ENCODE measurements around the gene SERPINA1. TPM values are rescaled to one million over a fixed set of nuclear protein-coding genes. Genes with fewer than 3 reads are reported as not detected.
"Not testable (repeated sequence)": the region's sequence is repeated elsewhere in the genome, so short reads cannot be mapped to it uniquely, and the experiment has no call there.

Gene SERPINA1
- total RNA-seq, 1 donor from 2014 or later = 1,017 TPM

- Histone ChIP-seq H3K9me3 (no peaks in the 10 kb centered on the region), H3K27ac (no peak overlapping the region), H3K4me3 (no peak overlapping the region), H3K4me1 (no peaks in the 10 kb centered on the region), H3K27me3 (no peaks in the 10 kb centered on the region), H3K36me3 (no peaks in the 10 kb centered on the region)
- TF ChIP-seq CTCF (IDR thresholded peaks at IDR 0.05) = peak; percentile 65
- ATAC-seq = peak; percentile 94
- intact Hi-C loops (cut with DNase I) = no loop called here
- DNase-seq = peak; percentile 87
These were observed 35.2 kb upstream of the SERPINA1 start for GRCh38 chr14:94423453-94424056.

- intact Hi-C loops (cut with DNase I) = no loop called here
These were observed 32.9 kb upstream of the SERPINA1 start for GRCh38 chr14:94421316-94421715.

GRCh38 chr14:94417497-94418205, 29.2 kb upstream of the SERPINA1 start:
- ATAC-seq; H3K4me3 ChIP-seq; H3K4me1 ChIP-seq; H3K27me3 ChIP-seq; H3K27ac ChIP-seq; intact Hi-C loops (cut with DNase I); DNase-seq; H3K9me3 ChIP-seq; H3K36me3 ChIP-seq: not testable (repeated sequence)

More at GRCh38 chr14:94421316-94421715, 32.9 kb upstream of the SERPINA1 start:
- Histone ChIP-seq H3K27me3 (no peaks in the 10 kb centered on the region), H3K4me1 (no peaks in the 10 kb centered on the region), H3K9me3 (no peaks in the 10 kb centered on the region), H3K27ac (no peak overlapping the region), H3K36me3 (no peaks in the 10 kb centered on the region), H3K4me3 (no peak overlapping the region)
- ATAC-seq (no peak), DNase-seq (no peak)
- no peak for TF ChIP-seq CTCF (IDR thresholded peaks at IDR 0.05)

- H3K36me3 ChIP-seq = no peaks in the 10 kb centered on the region
- DNase-seq = no peak
- no peaks in the 10 kb centered on the region for H3K9me3 ChIP-seq
- no peak overlapping the region for H3K27ac ChIP-seq
- peak; percentile 87 for ATAC-seq
- H3K27me3 ChIP-seq = no peaks in the 10 kb centered on the region
- intact Hi-C loops (cut with DNase I) = no loop called here
- H3K4me1 ChIP-seq = no peaks in the 10 kb centered on the region
- H3K4me3 ChIP-seq = no peak overlapping the region
- peak; percentile 38 for TF ChIP-seq CTCF (IDR thresholded peaks at IDR 0.05)
These were observed 24.6 kb upstream of the SERPINA1 start for GRCh38 chr14:94412671-94413638.

GRCh38 chr14:94411638-94412037, 23.2 kb upstream of the SERPINA1 start:
- H3K27ac ChIP-seq = no peak overlapping the region
- H3K9me3 ChIP-seq = peaks cover 5% of the 10 kb centered on the region
- no peak for TF ChIP-seq CTCF (IDR thresholded peaks at IDR 0.05)
- ATAC-seq = peak; percentile 49
- intact Hi-C loops (cut with DNase I) = no loop called here
- no peaks in the 10 kb centered on the region for H3K27me3 ChIP-seq
- no peak for DNase-seq
- H3K4me1 ChIP-seq = no peaks in the 10 kb centered on the region
- H3K36me3 ChIP-seq = no peaks in the 10 kb centered on the region
- H3K4me3 ChIP-seq = no peak overlapping the region

GRCh38 chr14:94409430-94409829, 21.0 kb upstream of the SERPINA1 start:
- ATAC-seq; H3K4me3 ChIP-seq; H3K27ac ChIP-seq; intact Hi-C loops (cut with DNase I); H3K4me1 ChIP-seq; H3K9me3 ChIP-seq; H3K27me3 ChIP-seq; DNase-seq; H3K36me3 ChIP-seq: not testable (repeated sequence)

Measured in upper lobe of right lung (tissue), 1 donor.